ENCODE measurements around the gene THSD7A. TPM values are rescaled to one million over a fixed set of nuclear protein-coding genes. Genes with fewer than 3 reads are reported as not detected.

The THSD7A gene
- total RNA-seq, 1 donor from 2014 or later: 0.26 TPM

DNA sequence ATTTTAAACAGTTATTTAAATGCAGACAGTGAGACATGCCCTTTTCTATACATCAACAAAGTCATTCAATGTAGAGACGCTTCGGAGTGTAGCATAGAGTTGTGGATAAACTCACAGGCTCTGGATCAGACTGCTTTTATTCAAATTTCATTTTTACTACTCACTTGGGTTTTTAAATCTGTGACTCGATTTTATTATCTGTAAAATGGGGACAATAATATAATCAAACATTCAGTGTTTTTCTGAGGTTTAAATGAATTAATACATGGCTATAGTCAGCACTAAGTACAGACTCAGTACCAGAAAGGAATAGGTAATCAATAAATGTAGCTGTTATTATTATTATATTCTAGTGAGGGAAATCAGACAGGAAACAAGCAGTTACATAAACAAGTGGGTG is 43.4 kb downstream of the THSD7A start:
- TF ChIP-seq CTCF (IDR thresholded peaks at IDR 0.05; ENCODE audit: insufficient read depth, low read length, severe bottlenecking): no peak
- no peak for DNase-seq (ENCODE audit: low read depth)
- Histone ChIP-seq H3K4me3 (ENCODE audit: low read depth, low read length) (no peak overlapping the region), H3K27me3 (ENCODE audit: control insufficient read depth, insufficient read depth, low read length) (no peaks in the 10 kb centered on the region), H3K36me3 (ENCODE audit: control insufficient read depth, insufficient read depth, low read length) (no peaks in the 10 kb centered on the region)
- FAIRE-seq: no peak

GRCh38 chr7:11787534-11787933 is 44.5 kb downstream of the THSD7A start:
- no peak for TF ChIP-seq CTCF (IDR thresholded peaks at IDR 0.05; ENCODE audit: insufficient read depth, low read length, severe bottlenecking)
- no peak overlapping the region for H3K4me3 ChIP-seq (ENCODE audit: low read depth, low read length)
- no peaks in the 10 kb centered on the region for H3K36me3 ChIP-seq (ENCODE audit: control insufficient read depth, insufficient read depth, low read length)
- DNase-seq (ENCODE audit: low read depth) (no peak), FAIRE-seq (no peak)
- H3K27me3 ChIP-seq (ENCODE audit: control insufficient read depth, insufficient read depth, low read length): no peaks in the 10 kb centered on the region

DNA sequence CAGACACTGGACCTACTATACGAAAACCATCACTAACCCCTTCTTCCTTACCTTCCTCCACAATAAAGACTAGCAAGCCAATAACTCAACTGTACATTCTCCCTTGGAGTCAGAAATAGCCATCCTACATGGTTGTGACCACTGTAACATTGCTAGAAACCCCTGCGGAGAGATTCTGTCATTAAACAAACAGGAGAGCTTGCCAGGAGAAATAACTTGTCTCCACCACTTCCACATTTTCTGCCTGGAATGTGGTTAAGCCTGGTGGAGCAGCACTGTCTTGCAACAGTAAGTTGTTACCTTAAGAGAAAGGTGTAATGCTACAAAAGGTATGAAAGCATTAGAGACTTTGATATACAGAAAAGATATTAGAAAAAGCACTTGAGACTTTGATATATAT is 45.8 kb downstream of the THSD7A start:
- TF ChIP-seq CTCF (IDR thresholded peaks at IDR 0.05; ENCODE audit: insufficient read depth, low read length, severe bottlenecking): no peak
- H3K27me3 ChIP-seq (ENCODE audit: control insufficient read depth, insufficient read depth, low read length): no peaks in the 10 kb centered on the region
- DNase-seq (ENCODE audit: low read depth) (peak; percentile 87), FAIRE-seq (no peak)
- no peaks in the 10 kb centered on the region for H3K36me3 ChIP-seq (ENCODE audit: control insufficient read depth, insufficient read depth, low read length)
- no peak overlapping the region for H3K4me3 ChIP-seq (ENCODE audit: low read depth, low read length)

- TF ChIP-seq CTCF (IDR thresholded peaks at IDR 0.05; ENCODE audit: insufficient read depth, low read length, severe bottlenecking): no peak
- H3K27me3 ChIP-seq (ENCODE audit: control insufficient read depth, insufficient read depth, low read length): no peaks in the 10 kb centered on the region
- H3K36me3 ChIP-seq (ENCODE audit: control insufficient read depth, insufficient read depth, low read length): no peaks in the 10 kb centered on the region
- FAIRE-seq (no peak), DNase-seq (ENCODE audit: low read depth) (no peak)
- no peak overlapping the region for H3K4me3 ChIP-seq (ENCODE audit: low read depth, low read length)
These were observed 47.0 kb downstream of the THSD7A start for GRCh38 chr7:11784769-11785536.

DNA sequence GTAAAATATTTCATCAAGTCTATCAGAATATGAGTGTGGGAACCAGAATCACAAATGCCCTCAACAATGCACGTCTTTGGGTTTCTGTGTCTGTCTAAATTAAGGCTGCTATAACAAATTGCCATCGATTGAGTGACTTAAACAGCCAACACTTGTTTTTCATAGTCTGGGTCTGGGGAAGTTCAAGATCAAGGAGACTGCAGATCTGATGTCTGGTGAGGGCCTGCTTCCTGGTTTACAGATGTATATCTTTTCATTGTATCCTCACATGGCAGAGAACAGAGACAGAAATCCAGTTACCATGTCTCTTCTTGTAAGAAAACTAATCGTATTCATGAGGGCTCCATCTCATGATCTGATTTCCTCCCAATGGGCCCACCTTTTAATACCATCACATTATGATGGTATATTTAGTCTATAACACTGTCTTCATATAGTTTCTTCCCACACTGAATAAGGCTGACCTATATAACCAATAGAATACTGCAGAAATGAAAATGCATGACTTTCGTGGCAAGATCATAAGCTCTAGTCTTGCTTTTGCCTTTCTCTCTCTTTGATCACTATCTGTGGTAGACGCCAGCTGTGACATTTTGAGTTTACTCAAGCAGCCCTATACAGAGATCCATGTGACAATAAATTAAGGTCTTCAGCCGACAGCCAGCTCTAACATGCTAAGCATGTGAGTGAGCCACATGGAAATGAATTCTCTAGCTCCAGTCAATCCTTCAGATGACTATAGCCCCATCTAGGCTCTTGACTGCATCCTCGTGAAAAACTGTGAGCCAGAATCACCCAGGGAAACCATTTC is 51.9 kb downstream of the THSD7A start:
- FAIRE-seq: no peak
- DNase-seq (ENCODE audit: low read depth): no peak
- H3K27me3 ChIP-seq (ENCODE audit: control insufficient read depth, insufficient read depth, low read length): no peaks in the 10 kb centered on the region
- no peak for TF ChIP-seq CTCF (IDR thresholded peaks at IDR 0.05; ENCODE audit: insufficient read depth, low read length, severe bottlenecking)
- no peaks in the 10 kb centered on the region for H3K36me3 ChIP-seq (ENCODE audit: control insufficient read depth, insufficient read depth, low read length)
- H3K4me3 ChIP-seq (ENCODE audit: low read depth, low read length): no peak overlapping the region

Measured in bronchial epithelial cell (primary cell).